ENCODE results near the gene CIRBP. TPM values are rescaled to one million over a fixed set of nuclear protein-coding genes. Genes with fewer than 3 reads are reported as not detected.
A peak's percentile ranks its signal among the peaks of the same experiment; 100 is the strongest.

Gene CIRBP
- total and polyA plus RNA-seq, 2 of the 13 experiments (the other 11 are each of a cell fraction or from before 2014, with no cell fraction given) = 133 to 140 TPM

- TF ChIP-seq HMG20B (CRISPR knock-in tag; conservative IDR thresholded peaks at IDR 0.05) (peak; percentile 46; the same call in 1 of the 2 replicates), HOXA5 (CRISPR knock-in tag; IDR thresholded peaks at IDR 0.05) (no peak; the same call in 1 of the 2 replicates), FOXP1 (IDR thresholded peaks at IDR 0.05) (no peak), FOXP1 (CRISPR knock-in tag; IDR thresholded peaks at IDR 0.05) (peak; percentile 66; the same call in 1 of the 2 replicates), MEF2D (CRISPR knock-in tag; IDR thresholded peaks at IDR 0.05) (peak; percentile 54; the same call in 1 of the 2 replicates), GMEB2 (CRISPR knock-in tag; IDR thresholded peaks at IDR 0.05; ENCODE audit: low read depth) (no peak), JARID2 (CRISPR knock-in tag; IDR thresholded peaks at IDR 0.05; ENCODE audit: insufficient replicate concordance) (peak; percentile 38), EEA1 (CRISPR knock-in tag; IDR thresholded peaks at IDR 0.05; ENCODE audit: borderline replicate concordance) (no peak), NFE2L1 (CRISPR knock-in tag; IDR thresholded peaks at IDR 0.05; ENCODE audit: borderline replicate concordance) (no peak), ZNF605 (CRISPR knock-in tag; IDR thresholded peaks at IDR 0.05) (no peak; the same call in 1 of the 2 replicates), ZNF678 (CRISPR knock-in tag; IDR thresholded peaks at IDR 0.05) (no peak), ZFP36L2 (CRISPR knock-in tag; IDR thresholded peaks at IDR 0.05) (no peak), ZSCAN5A (CRISPR knock-in tag; IDR thresholded peaks at IDR 0.05; ENCODE audit: borderline replicate concordance) (no peak), ZNF329 (CRISPR knock-in tag; IDR thresholded peaks at IDR 0.05; ENCODE audit: low read depth) (no peak), ZNF644 (CRISPR knock-in tag; IDR thresholded peaks at IDR 0.05; ENCODE audit: low read depth) (no peak), ZNF232 (CRISPR knock-in tag; IDR thresholded peaks at IDR 0.05; ENCODE audit: borderline replicate concordance) (no peak), GATAD2A (CRISPR knock-in tag; IDR thresholded peaks at IDR 0.05) (peak; percentile 78), SYNCRIP (IDR thresholded peaks at IDR 0.05; ENCODE audit: insufficient read depth, low read depth, low read length) (no peak), ZFP36L1 (CRISPR knock-in tag; IDR thresholded peaks at IDR 0.05) (no peak), HBP1 (CRISPR knock-in tag; IDR thresholded peaks at IDR 0.05; ENCODE audit: low read depth) (0 out of 2 replicates have a peak, but pooled peaks have one; percentile 47), HNF4G (IDR thresholded peaks at IDR 0.05; ENCODE audit: borderline replicate concordance, low read depth, low read length) (peak; percentile 74), HNF4G (CRISPR knock-in tag; IDR thresholded peaks at IDR 0.05; ENCODE audit: borderline replicate concordance, low read depth) (peak; percentile 78; the same call in 1 of the 2 replicates), PAF1 (CRISPR knock-in tag; IDR thresholded peaks at IDR 0.05) (no peak), NRL (CRISPR knock-in tag; IDR thresholded peaks at IDR 0.05; ENCODE audit: borderline replicate concordance) (0 out of 2 replicates have a peak, but pooled peaks have one; percentile 19), ERF (CRISPR knock-in tag; IDR thresholded peaks at IDR 0.05) (peak; percentile 64; the same call in 1 of the 2 replicates), ZNF556 (CRISPR knock-in tag; IDR thresholded peaks at IDR 0.05; ENCODE audit: borderline replicate concordance) (no peak), ELF4 (CRISPR knock-in tag; IDR thresholded peaks at IDR 0.05; ENCODE audit: borderline replicate concordance) (no peak), POLR2G (IDR thresholded peaks at IDR 0.05; ENCODE audit: low read depth, low read length) (peak; percentile 2; the same call in 1 of the 2 replicates), NPAS2 (CRISPR knock-in tag; IDR thresholded peaks at IDR 0.05; ENCODE audit: borderline replicate concordance) (no peak)
Observed at GRCh38 chr19:1253514-1254080, 15.5 kb upstream of the CIRBP start (continued).

Data from HepG2 (cell line).